Kidney (tissue), 14 donors: ENCODE measurements around the gene UBE3C. TPM values are rescaled to one million over a fixed set of nuclear protein-coding genes. Genes with fewer than 3 reads are reported as not detected.
A peak's percentile ranks its signal among the peaks of the same experiment; 100 is the strongest.
"Not testable (repeated sequence)": the region's sequence is repeated elsewhere in the genome, so short reads cannot be mapped to it uniquely, and the experiment has no call there.

ENCODE experiments used
- DNase-seq, 5 donors: peaks; one replicate each; pipeline ENCODE4 v3.0.0-alpha.2; 2013 to 2020
- FAIRE-seq: peaks from 2 replicates; lab custom pipeline; 2012; peaks lifted over from hg19 to GRCh38; lab: Jason Lieb, UNC
- H3K27ac ChIP-seq, 2 donors: one replicate each; pipeline ENCODE4 v1.7.0; 2013; ENCODE audit warnings: low read depth in 2 of 2, low read length in 2 of 2, inconsistent platforms in 1 of 2
- H3K27me3 ChIP-seq: one replicate; pipeline ENCODE4 v1.7.1; 2013; ENCODE audit warnings: low read length, inconsistent platforms; ENCODE audit not compliant: control insufficient read depth, insufficient read depth
- H3K36me3 ChIP-seq, 3 donors: one replicate each; pipeline versions ENCODE4 v1.7.0 to v1.7.1; 2013; ENCODE audit warnings: low read length in 3 of 3, control low read depth in 1 of 3, inconsistent platforms in 1 of 3; ENCODE audit not compliant: insufficient read depth in 3 of 3, control insufficient read depth in 2 of 3
- H3K4me1 ChIP-seq, 3 donors: one replicate each; pipeline versions ENCODE4 v1.7.0 to v1.7.1; 2013; ENCODE audit warnings: low read length in 3 of 3, inconsistent platforms in 1 of 3, low read depth in 1 of 3; ENCODE audit not compliant: control insufficient read depth in 2 of 3, insufficient read depth in 2 of 3
- H3K4me3 ChIP-seq, 3 donors: one replicate each; pipeline versions ENCODE4 v1.7.0 to v1.8.1; 2013; ENCODE audit warnings: low read length in 3 of 3, control low read depth in 1 of 3, inconsistent platforms in 1 of 3
- H3K9ac ChIP-seq, 3 donors: one replicate each; pipeline versions ENCODE4 v1.7.0 to v1.7.1; 2013; ENCODE audit warnings: low read length in 3 of 3, control low read depth in 1 of 3, inconsistent platforms in 1 of 3
- H3K9me3 ChIP-seq, 3 donors: one replicate each; pipeline versions ENCODE4 v1.7.0 to v1.7.1; 2013; ENCODE audit warnings: low read length in 3 of 3, control low read depth in 1 of 3, inconsistent platforms in 1 of 3; ENCODE audit not compliant: control insufficient read depth in 2 of 3, insufficient read depth in 1 of 3
- CTCF ChIP-seq: IDR thresholded peaks from 3 replicates; pipeline ENCODE4 v1.5.1; 2012; ENCODE audit warnings: mild to moderate bottlenecking, moderate library complexity, borderline replicate concordance; ENCODE audit not compliant: insufficient read depth; ENCODE audit errors: extremely low read depth
- intact Hi-C: fragments of 100-400 bp; cut with DNase I; formaldehyde crosslinking; loops from one replicate; pipeline ENCODE4 v1.11.1; 2022
- polyA plus RNA-seq: library from polyadenylated mRNA; stranded (reverse); fragments of 350-450 nt; fragmentation: Illumina TruSeq; extraction: RNeasy Lipid Tissue Mini Kit (QIAGEN cat#74804); gene quantifications from one replicate; pipeline ENCODE4 v1.2.3, GENCODE V29; 2014; ENCODE audit warnings: low read depth, low replicate concordance; ENCODE audit not compliant: insufficient read depth
- total RNA-seq: library from RNA; stranded (reverse); fragmentation: NEBNext Ultra II Directional; extraction: Animal tissue kit (Norgen Biotek cat#: 25700); gene quantifications from one replicate; pipeline ENCODE4 v1.2.1, GENCODE V29; 2021
- donor health status: control.
- donor health status: control.
- donor health status: control.
- donor health status: control.
- donor health status: control.
- donor health status: DM: yes; HTN: yes; CAD: no.
- donor health status: Normal renal cell carcinoma (clear cell type).

UBE3C gene
- total and polyA plus RNA-seq, 2 donors from 2014 or later = 20.9 to 58.5 TPM

GRCh38 chr7:157248659-157249058, 109.9 kb downstream of the UBE3C start:
- no peak for FAIRE-seq

GRCh38 chr7:157250605-157251228, 112.0 kb downstream of the UBE3C start:
- Histone ChIP-seq H3K36me3 (peaks cover 7 to 20% (median 15%) of the 10 kb centered on the region in 3 donors), H3K27ac (no peak overlapping the region), H3K9me3 (no peaks in the 10 kb centered on the region), H3K9ac (no peak overlapping the region), H3K27me3 (no peaks in the 10 kb centered on the region), H3K4me3 (no peak overlapping the region), H3K4me1 (no peaks in the 10 kb centered on the region)
- intact Hi-C loops = no loop called here
- peak in 3 of 5 donors; percentile 31 to 57 (median 52) for DNase-seq
- TF ChIP-seq CTCF = peak; percentile 63
- no peak for FAIRE-seq

More at GRCh38 chr7:157248659-157249058, 109.9 kb downstream of the UBE3C start:
- Histone ChIP-seq H3K27ac (no peak overlapping the region), H3K9ac (no peak overlapping the region), H3K4me1 (no peaks in the 10 kb centered on the region), H3K9me3 (no peaks in the 10 kb centered on the region), H3K4me3 (no peak overlapping the region), H3K27me3 (no peaks in the 10 kb centered on the region), H3K36me3 (peaks cover 4 to 15% (median 12%) of the 10 kb centered on the region in 3 donors)
- DNase-seq = no peak
- no peak for TF ChIP-seq CTCF
- intact Hi-C loops = no loop called here

- H3K9ac ChIP-seq, H3K4me3 ChIP-seq, intact Hi-C loops, FAIRE-seq, H3K27me3 ChIP-seq, DNase-seq, H3K4me1 ChIP-seq, H3K27ac ChIP-seq, H3K9me3 ChIP-seq: not testable (repeated sequence)
- peaks cover 8 to 24% (median 21%) of the 10 kb centered on the region in 3 donors for H3K36me3 ChIP-seq
Observed at GRCh38 chr7:157251817-157252216, 113.1 kb downstream of the UBE3C start.

GRCh38 chr7:157253850-157254249, 115.1 kb downstream of the UBE3C start:
- peak in 1 of 5 donors; percentile 32 for DNase-seq
- Histone ChIP-seq H3K36me3 (peaks cover 7 to 26% (median 19%) of the 10 kb centered on the region in 3 donors), H3K4me1 (no peaks in the 10 kb centered on the region)

GRCh38 chr7:157254781-157255180, 116.1 kb downstream of the UBE3C start:
- intact Hi-C loops, H3K27me3 ChIP-seq, FAIRE-seq, H3K27ac ChIP-seq, H3K9ac ChIP-seq, DNase-seq, H3K4me3 ChIP-seq, H3K9me3 ChIP-seq, H3K4me1 ChIP-seq: not testable (repeated sequence)
- H3K36me3 ChIP-seq = peaks cover 7 to 31% (median 28%) of the 10 kb centered on the region in 3 donors

More at GRCh38 chr7:157253850-157254249, 115.1 kb downstream of the UBE3C start:
- Histone ChIP-seq H3K4me3 (no peak overlapping the region), H3K9ac (no peak overlapping the region), H3K27me3 (no peaks in the 10 kb centered on the region), H3K9me3 (no peaks in the 10 kb centered on the region), H3K27ac (no peak overlapping the region)
- no peak for TF ChIP-seq CTCF
- FAIRE-seq = no peak
- intact Hi-C loops = no loop called here
